GM18519 (cell line): ENCODE results near the gene GSAP.
"Not testable (repeated sequence)": the region's sequence is repeated elsewhere in the genome, so short reads cannot be mapped to it uniquely, and the experiment has no call there.

ENCODE experiments used
- ATAC-seq: cut with Tn5 transposase; IDR thresholded peaks from one replicate; pipeline ENCODE4 v1.9.1; 2021; ENCODE audit warnings: mild to moderate bottlenecking, moderate library complexity; ENCODE audit not compliant: unreplicated experiment, low FRiP score

Gene GSAP

GRCh38 chr7:77415823-77416620 is at the start of gene GSAP:
TSS of gene GSAP (minus strand) at chr7:77416349. CDS start at chr7:77416321, 28 bp downstream.
- no peak for ATAC-seq

DNA sequence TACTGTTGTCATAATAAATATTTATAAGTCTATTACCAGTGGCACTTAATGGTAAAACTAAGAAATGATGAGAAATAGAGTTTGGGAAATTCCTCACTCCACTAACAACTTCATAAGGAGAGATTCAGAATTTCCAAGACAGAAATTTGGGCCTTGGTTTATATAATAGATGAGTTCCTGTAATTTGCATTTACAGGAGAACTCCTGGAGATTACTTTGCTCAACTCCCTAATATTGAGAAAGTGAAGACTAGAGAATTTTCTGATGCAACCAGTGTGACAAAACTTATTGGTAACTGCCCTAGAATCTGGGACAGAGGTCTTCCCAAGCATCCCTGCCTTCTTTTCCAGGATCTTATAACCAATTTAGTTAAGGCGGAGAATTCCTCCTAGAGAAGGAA is 49.1 kb upstream of the GSAP start:
- ATAC-seq: no peak

DNA sequence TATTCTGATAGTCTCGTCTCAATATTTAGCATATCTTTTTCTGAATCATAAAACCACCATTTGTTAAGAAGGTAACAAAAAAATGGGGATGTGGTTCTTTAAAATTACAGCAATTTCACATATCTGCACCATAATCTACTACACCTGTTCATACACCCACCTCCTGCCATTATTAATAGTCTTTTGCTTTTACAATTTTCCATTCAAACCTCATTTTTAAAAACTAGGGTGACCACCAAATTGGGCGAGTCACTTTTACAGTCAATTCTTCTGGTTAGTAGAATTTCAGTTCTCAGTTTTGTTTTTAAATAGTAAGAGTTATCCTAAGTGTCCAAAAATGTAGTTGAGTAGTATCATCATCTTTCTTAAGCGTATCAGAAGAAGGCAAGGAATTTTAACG is 48.4 kb upstream of the GSAP start:
- peak; percentile 68 for ATAC-seq

DNA sequence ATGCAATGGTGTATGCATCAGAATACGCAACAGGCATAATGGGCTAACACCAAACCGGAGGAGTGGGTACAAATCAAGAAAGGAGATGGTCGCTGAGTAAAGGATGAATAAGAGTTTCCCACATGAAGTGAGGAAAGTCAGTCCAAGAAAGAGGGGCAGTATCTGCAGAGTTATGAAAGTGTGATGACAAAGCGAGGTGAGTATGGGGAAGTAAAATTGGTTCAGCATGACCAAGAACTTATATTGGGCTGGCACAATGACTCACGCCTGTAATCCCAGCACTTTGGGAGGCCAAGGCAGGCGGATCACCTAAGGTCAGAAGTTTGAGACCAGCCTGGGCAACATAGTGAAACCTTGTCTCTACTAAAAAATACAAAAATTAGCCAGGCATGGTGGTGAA is 47.5 kb upstream of the GSAP start:
- not testable (repeated sequence) for ATAC-seq

DNA sequence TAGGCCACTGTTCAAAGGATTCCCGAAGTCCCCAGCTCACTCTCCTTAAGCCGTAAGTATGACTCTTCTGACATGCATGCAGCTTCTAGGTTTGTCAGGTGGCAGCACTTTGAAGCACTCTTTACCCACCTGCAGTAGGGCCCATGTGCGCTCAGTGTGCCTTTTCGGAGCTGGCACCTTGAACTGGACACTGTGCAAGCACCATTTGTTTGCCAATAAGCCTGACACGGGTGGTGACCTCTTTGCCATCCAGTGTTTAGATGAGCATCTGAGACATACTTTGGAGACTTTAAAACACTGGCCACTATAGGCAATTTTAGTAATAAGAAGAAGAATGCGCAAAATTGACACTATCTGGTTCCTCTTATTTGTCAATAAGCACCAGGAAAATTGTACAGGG is 45.7 kb upstream of the GSAP start:
- no peak for ATAC-seq

DNA sequence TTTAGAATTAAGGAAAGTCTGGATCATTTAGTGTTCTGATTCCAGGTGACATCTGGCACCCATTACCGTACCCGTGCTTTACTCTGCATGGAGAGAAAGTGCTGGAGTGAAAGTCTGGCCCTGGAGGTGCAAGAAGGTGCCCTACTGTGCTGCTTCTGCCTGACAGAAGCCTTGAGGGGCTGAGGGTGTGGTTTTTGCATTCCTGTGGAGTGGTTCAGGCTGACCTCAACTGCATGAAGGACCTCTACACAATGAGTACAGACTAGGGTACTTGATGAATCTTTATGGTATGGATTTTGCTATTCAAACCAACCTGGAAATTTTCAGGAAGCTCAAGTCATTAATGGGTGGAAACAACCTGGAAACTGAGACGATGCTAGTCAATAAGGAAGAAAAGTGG is 45.1 kb upstream of the GSAP start:
- no peak for ATAC-seq

GRCh38 chr7:77460057-77460486 is 43.9 kb upstream of the GSAP start:
- no peak for ATAC-seq

DNA sequence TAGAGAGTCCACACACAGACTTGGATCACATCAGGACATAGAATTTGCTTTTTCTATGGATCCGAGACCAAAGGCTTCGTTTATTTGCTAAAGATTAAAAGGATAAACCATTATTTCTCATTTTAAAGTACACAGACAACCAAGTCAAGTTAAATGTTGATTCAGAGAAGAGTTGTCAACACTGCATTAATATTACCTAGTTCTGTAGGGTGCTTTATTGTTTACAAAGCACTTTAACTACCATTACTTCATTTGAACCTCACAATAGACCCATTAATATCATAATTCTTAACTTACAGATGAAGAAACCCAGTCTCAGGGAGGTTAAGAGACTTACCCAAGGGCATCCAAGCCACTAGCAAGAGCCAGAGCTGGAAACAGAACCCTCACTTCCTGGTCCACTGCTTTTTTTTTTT is 43.2 kb upstream of the GSAP start:
- no peak for ATAC-seq

DNA sequence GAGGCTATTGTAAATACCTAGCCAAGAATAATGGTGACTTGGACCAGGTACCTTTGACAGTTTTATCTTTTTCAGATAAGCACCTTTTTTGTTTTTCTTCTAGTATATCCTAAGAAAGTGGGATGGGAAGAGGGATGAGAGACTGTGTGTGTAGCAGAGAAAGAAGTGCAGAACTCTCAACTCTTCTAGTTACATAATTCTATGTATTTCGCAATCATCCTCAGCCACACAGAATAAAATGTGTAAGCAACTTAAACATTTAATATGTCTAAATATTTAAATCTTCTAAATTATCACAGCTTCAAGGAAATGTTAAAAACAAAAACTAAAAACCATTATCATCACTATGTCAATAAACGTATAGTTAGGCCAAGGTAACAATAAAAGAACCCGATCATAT is 42.6 kb upstream of the GSAP start:
- no peak for ATAC-seq

GRCh38 chr7:77457779-77458178 is 41.6 kb upstream of the GSAP start:
- ATAC-seq: no peak

DNA sequence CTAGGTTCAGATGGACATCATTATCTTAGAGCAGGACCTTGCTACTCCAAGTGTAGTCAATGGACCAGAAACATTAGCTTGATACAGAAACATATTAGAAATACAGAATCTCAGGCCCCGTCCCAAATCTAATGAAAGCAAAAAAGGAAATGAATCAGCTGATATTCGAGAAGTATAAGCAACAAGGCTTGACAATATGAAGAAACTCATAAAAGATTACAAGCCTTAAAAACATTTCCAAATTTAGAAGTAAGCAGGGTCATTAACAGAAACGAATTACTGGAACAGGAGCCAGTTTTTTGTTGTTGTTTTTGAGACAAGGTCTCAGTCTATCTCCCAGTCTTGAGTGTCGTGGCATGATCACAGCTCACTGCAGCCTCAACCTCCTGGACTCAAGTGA is 40.5 kb upstream of the GSAP start:
- ATAC-seq: no peak

DNA sequence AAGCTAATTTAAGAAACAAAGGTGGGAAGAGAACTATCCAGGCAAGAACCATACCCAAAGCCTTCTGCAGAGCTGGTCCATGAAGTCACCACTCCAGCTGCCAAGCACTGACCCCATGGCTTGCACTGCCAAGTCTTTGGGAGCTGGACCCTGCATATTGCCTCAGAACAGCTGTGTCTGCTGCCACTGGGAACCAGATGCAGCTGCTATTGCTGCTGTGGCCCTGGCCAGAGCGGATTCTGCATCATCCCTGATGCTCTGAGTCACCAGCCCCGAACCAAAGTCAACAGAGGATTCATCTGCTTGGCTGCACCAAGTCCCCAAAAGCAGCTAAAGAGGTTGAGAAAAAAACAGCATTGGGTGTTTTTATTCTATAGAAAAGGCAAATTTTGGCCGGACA is 39.2 kb upstream of the GSAP start:
- no peak for ATAC-seq

DNA sequence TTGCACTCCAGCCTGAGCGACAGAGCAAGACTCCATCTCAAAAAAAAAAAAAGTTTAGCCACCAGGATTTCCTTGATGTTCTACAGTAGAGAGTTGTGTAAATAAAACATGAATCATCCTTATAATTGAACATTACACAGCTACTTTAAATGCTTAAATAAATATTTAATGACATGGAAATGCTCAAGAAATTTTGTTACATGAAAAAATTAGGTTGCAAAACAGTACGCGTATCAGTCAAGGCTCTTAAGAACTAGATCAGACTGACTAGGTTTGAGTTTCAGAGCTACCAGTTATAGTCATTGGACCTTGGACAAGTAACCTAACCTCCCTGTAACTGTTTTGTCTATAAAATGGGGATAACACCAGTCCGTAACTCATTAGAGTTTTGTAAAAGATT is 38.7 kb upstream of the GSAP start:
- ATAC-seq: no peak

DNA sequence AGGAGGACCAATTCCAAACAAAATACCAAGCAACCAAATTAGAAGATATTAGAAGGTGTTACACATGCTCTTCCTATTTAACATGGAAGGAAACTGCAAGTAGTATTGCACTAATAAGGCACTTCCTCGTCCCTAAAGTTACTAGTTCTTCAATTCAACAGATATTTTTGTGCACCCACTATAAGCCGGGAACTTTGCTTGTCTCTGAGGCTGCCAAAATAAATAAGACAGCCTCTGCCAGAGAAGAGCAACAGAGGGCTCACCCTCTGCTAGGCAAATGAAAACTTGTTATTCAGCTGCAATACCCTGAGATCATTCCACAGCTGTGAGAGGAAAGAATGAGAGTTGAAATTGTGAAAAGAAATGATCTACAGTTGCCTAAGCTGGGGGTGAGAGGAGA is 37.4 kb upstream of the GSAP start:
- ATAC-seq: no peak

DNA sequence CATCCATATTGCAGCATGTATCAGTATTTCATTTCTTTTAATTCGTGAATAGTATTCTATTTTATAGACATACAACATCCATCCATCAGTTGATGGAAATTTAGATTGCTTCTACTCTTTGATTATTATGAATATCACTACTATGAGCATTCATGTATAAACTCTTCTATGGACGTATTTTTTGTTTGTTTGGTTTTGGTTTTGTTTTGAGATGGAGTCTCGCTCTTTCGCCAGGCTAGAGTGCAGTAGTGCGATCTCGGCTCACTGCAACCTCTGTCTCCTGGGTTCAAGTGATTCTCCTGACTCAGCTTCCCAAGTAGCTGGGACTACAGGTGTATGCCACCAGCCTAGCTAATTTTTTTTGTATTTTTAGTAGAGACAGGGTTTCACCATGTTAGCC is 35.8 kb upstream of the GSAP start:
- ATAC-seq: not testable (repeated sequence)

- ATAC-seq: no peak
These were observed 34.5 kb upstream of the GSAP start for GRCh38 chr7:77450613-77451012.

GRCh38 chr7:77450054-77450453 is 33.9 kb upstream of the GSAP start:
- no peak for ATAC-seq

GRCh38 chr7:77447616-77448015 is 31.5 kb upstream of the GSAP start:
- no peak for ATAC-seq

GRCh38 chr7:77444123-77444522 is 28.0 kb upstream of the GSAP start:
- no peak for ATAC-seq

GRCh38 chr7:77443042-77443441 is 26.9 kb upstream of the GSAP start:
- ATAC-seq: no peak

GRCh38 chr7:77442636-77443035 is 26.5 kb upstream of the GSAP start:
- ATAC-seq: no peak

GRCh38 chr7:77441046-77441445 is 24.9 kb upstream of the GSAP start:
- ATAC-seq: no peak

DNA sequence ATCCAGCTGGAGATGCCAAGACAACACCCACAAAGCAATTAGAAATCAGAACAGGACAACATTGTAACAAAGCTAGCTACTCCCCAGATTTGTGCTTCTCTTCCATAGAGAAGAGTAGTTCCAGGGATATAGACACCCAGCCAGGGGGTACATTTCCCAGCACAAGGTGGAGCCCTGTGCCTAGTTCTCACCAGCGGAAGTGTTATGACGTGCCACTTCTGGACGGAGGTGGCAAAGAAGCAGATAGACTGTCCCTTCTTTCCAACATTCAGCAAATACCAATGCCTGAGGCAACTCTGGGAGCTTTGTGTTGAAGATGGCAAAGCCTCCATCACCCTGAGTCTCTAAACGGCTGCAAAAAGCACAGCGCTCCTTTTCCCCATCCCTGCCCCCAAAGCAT is 23.4 kb upstream of the GSAP start:
- no peak for ATAC-seq
